Sigmoid colon (tissue), 4 donors: ENCODE results near the gene REC114.

Experiments
- EP300 ChIP-seq, 4 donors: sonication (generic); formaldehyde crosslinking; IDR thresholded peaks; one replicate each; pipeline ENCODE4 v1.6.1; 2017; ENCODE audit warnings: antibody characterized with exemption in 4 of 4
- POLR2A ChIP-seq, 2 donors: fragments of 450-650 bp; IDR thresholded peaks; one replicate each; pipeline ENCODE4 v1.6.1; 2016; ENCODE audit warnings: antibody characterized with exemption in 2 of 2, mild to moderate bottlenecking in 2 of 2, moderate library complexity in 2 of 2
- POLR2AphosphoS5 ChIP-seq, 4 donors: sonication (generic); formaldehyde crosslinking; IDR thresholded peaks; one replicate each; pipeline ENCODE4 v1.6.1; 2017; ENCODE audit warnings: antibody characterized with exemption in 4 of 4
- TF ChIP-seq, protein P1 (sequence below), 4 experiments: fragments of 450-650 bp in 3 of 4; fragments of 200-600 bp in 1 of 4; IDR thresholded peaks; one replicate each; pipeline ENCODE4 v1.5.1; 2016 to 2019; ENCODE audit warnings: antibody characterized with exemption in 4 of 4, mild to moderate bottlenecking in 3 of 4, moderate library complexity in 2 of 4

DNA sequence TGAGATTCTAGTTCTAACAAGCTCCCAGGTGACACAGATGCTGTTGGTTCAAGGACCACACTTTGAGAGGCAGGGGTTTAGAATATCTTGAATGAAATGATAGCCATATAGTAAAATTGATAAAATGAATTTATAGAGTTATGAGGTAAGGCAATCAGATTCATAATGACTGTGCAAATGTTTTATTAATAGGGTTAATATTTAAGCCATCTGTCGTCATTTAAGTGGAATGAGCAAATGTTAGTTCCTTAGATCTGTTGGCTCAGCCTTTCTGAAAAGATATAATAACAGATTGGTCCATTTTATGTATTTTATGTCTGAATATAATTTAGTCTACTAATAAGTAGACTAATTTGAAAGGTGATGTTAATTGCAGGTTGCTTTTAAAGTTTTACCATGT, 12.9 kb downstream of the REC114 start:
- TF ChIP-seq POLR2A (IDR thresholded peaks at IDR 0.05) (no peak), POLR2AphosphoS5 (IDR thresholded peaks at IDR 0.05) (no peak), EP300 (IDR thresholded peaks at IDR 0.05) (no peak)
- TF ChIP-seq, protein P1, sequence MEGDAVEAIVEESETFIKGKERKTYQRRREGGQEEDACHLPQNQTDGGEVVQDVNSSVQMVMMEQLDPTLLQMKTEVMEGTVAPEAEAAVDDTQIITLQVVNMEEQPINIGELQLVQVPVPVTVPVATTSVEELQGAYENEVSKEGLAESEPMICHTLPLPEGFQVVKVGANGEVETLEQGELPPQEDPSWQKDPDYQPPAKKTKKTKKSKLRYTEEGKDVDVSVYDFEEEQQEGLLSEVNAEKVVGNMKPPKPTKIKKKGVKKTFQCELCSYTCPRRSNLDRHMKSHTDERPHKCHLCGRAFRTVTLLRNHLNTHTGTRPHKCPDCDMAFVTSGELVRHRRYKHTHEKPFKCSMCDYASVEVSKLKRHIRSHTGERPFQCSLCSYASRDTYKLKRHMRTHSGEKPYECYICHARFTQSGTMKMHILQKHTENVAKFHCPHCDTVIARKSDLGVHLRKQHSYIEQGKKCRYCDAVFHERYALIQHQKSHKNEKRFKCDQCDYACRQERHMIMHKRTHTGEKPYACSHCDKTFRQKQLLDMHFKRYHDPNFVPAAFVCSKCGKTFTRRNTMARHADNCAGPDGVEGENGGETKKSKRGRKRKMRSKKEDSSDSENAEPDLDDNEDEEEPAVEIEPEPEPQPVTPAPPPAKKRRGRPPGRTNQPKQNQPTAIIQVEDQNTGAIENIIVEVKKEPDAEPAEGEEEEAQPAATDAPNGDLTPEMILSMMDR (IDR thresholded peaks at IDR 0.05) = no peak
